Tibial nerve (tissue), 4 donors: ENCODE results near the gene NFS1. TPM values are rescaled to one million over a fixed set of nuclear protein-coding genes. Genes with fewer than 3 reads are reported as not detected.
"Not testable (repeated sequence)": the region's sequence is repeated elsewhere in the genome, so short reads cannot be mapped to it uniquely, and the experiment has no call there.

Experiments
- DNase-seq, 2 donors: peaks; one replicate each; pipeline ENCODE4 v3.0.0-alpha.2; 2019; ENCODE audit warnings: low spot score in 2 of 2
- H3K27ac ChIP-seq, 4 donors: fragments of 200-600 bp; sonication (generic) in 3 of 4; one replicate each; pipeline ENCODE4 v1.5.1; 2017 to 2019; ENCODE audit warnings: mild to moderate bottlenecking in 1 of 4
- H3K27me3 ChIP-seq, 2 donors: fragments of 200-600 bp; sonication (generic) in 1 of 2; one replicate each; pipeline versions ENCODE4 v1.5.1 to v1.6.0; 2017 to 2019
- H3K36me3 ChIP-seq, 3 donors: fragments of 200-600 bp; sonication (generic); one replicate each; pipeline ENCODE4 v1.5.1; 2018 to 2019
- H3K4me1 ChIP-seq, 4 donors: fragments of 200-600 bp; sonication (generic) in 3 of 4; one replicate each; pipeline ENCODE4 v1.5.1; 2017 to 2019
- H3K4me3 ChIP-seq, 4 donors: fragments of 200-600 bp; sonication (generic) in 3 of 4; one replicate each; pipeline ENCODE4 v1.5.1; 2017 to 2019; ENCODE audit warnings: mild to moderate bottlenecking in 1 of 4, moderate library complexity in 1 of 4
- H3K9me3 ChIP-seq, 4 donors: fragments of 200-600 bp; sonication (generic) in 3 of 4; one replicate each; pipeline ENCODE4 v1.5.1; 2017 to 2019
- EP300 ChIP-seq, 2 donors: sonication (generic); formaldehyde crosslinking; IDR thresholded peaks; one replicate each; pipeline ENCODE4 v1.6.1; 2017; ENCODE audit warnings: antibody characterized with exemption in 2 of 2, mild to moderate bottlenecking in 1 of 2
- POLR2A ChIP-seq, 2 donors: fragments of 450-650 bp; IDR thresholded peaks; one replicate each; pipeline ENCODE4 v1.6.1; 2017; ENCODE audit warnings: antibody characterized with exemption in 2 of 2, mild to moderate bottlenecking in 2 of 2, moderate library complexity in 2 of 2
- WGBS, 2 donors: methylation state at CpG; one replicate each; pipeline ENCODE4 v1.1.5; 2018; 5-methylcytosine and 5-hydroxymethylcytosine counted together
- total RNA-seq, 4 donors: library from RNA; depleted of rRNA; stranded (reverse); fragments of >200 nt; gene quantifications; one replicate each; pipeline ENCODE4 v1.1.0, GENCODE V29; 2016
- TF ChIP-seq, protein P1 (sequence below), 5 experiments: fragments of 200-600 bp in 3 of 5; fragments of 450-650 bp in 2 of 5; sonication (generic) in 3 of 5; IDR thresholded peaks; one replicate each; pipeline ENCODE4 v1.5.1; 2016 to 2019; ENCODE audit warnings: antibody characterized with exemption in 5 of 5, mild to moderate bottlenecking in 3 of 5, moderate library complexity in 2 of 5

Gene NFS1
- 10 to 100 TPM; 17.7 to 64.1 (median 34.5) TPM for total RNA-seq

DNA sequence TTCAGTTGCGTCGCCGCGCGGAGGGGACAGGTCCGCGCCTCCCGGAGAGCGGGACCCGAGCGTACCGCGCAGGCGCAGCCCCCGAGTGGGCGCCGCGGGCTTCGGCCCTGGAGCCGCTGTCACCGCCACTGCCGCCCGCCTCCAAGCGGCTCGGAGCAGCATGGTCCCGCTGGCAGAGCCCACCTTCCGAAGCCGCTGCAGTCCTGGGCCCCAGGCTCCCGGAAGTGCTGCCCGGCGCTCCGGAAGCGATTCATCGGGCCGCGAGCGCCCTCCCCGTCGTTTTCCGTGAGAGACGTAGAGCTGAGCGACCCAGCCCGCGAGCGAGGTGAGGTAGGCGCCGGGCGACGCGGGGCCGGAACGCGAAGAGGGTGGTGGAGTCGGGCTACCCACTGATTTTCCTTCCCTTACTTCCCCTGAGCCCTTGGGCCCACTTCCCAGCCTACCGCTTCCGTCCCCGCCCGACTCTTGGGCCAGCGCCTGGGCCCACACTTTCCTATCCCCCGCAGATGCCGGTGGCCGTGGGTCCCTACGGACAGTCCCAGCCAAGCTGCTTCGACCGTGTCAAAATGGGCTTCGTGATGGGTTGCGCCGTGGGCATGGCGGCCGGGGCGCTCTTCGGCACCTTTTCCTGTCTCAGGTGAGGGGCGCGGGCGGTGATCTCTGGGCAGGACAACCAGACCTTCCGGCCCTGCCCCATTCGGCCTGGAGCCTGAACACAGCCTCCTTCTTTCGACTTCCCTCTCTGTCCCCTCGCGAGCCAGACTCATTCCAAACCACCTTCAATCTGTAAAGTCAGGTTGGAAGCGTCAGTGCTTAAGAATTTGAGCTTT, at the start of gene NFS1, which contains the start of gene ROMO1:
Gene NFS1, minus strand, starts transcription at position 226 of the 830 bp plus-strand sequence. Its CDS starts 64 bp downstream, at position 162.
Gene ROMO1, plus strand, starts transcription at position 279 of the 830 bp plus-strand sequence. Its CDS starts 228 bp downstream, at position 507.
- peak; percentile 71 to 76 for DNase-seq
- Histone ChIP-seq H3K4me3 (peak within 1 kb of the TSS; percentile 61 to 91 (median 86)), H3K27ac (peak within 1 kb of the TSS; percentile 68 to 96 (median 91)), H3K36me3 (peaks cover 0 to 54% (median 0%) of the 10 kb centered on the region in 3 donors), H3K9me3 (no peaks in the 10 kb centered on the region), H3K4me1 (peaks cover 0 to 42% (median 17%) of the 10 kb centered on the region in 4 donors), H3K27me3 (no peaks in the 10 kb centered on the region)
- TF ChIP-seq POLR2A (IDR thresholded peaks at IDR 0.05) (peak; percentile 12 to 72), EP300 (IDR thresholded peaks at IDR 0.05) (peak; percentile 60 to 88)
- TF ChIP-seq, protein P1, sequence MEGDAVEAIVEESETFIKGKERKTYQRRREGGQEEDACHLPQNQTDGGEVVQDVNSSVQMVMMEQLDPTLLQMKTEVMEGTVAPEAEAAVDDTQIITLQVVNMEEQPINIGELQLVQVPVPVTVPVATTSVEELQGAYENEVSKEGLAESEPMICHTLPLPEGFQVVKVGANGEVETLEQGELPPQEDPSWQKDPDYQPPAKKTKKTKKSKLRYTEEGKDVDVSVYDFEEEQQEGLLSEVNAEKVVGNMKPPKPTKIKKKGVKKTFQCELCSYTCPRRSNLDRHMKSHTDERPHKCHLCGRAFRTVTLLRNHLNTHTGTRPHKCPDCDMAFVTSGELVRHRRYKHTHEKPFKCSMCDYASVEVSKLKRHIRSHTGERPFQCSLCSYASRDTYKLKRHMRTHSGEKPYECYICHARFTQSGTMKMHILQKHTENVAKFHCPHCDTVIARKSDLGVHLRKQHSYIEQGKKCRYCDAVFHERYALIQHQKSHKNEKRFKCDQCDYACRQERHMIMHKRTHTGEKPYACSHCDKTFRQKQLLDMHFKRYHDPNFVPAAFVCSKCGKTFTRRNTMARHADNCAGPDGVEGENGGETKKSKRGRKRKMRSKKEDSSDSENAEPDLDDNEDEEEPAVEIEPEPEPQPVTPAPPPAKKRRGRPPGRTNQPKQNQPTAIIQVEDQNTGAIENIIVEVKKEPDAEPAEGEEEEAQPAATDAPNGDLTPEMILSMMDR (IDR thresholded peaks at IDR 0.05), result peak in 2 of 5 experiments; percentile 46 to 53
- 0% methylated on average over 53 to 69 of the region's 81 CpGs for WGBS, 2 donors

DNA sequence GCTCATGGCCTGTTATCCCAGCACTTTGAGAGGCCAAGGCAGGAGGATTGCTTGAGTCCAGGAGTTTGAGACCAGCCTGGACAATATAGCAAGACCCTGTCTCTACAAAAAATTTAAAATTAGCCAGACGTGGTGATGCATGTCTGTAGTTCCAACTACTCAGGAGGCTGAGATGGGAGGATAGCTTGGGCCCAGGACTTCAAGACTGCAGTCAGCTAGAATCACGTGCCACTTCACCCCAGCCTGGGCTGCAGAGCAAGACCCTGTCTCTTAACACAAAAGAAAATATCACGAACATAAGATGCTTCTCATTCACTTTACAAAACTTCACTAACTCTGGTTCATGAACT, 45.3 kb upstream of the NFS1 start:
- not testable (repeated sequence) for H3K27me3 ChIP-seq, H3K9me3 ChIP-seq, H3K4me3 ChIP-seq, H3K36me3 ChIP-seq, DNase-seq
- peak overlapping the region in 3 of 4 donors; percentile 97 to 99 (median 99) for H3K27ac ChIP-seq
- peaks cover 5 to 23% (median 18%) of the 10 kb centered on the region in 4 donors for H3K4me1 ChIP-seq
- WGBS, 2 donors, result 89 to 92% methylated on average over 3 of the region's 3 CpGs

GRCh38 chr20:35743693-35744491, 44.7 kb upstream of the NFS1 start:
- Histone ChIP-seq H3K27me3 (no peaks in the 10 kb centered on the region), H3K36me3 (peaks cover 0 to 14% (median under 1%) of the 10 kb centered on the region in 3 donors), H3K27ac (peak overlapping the region; percentile 97 to 99 (median 98)), H3K4me3 (peak overlapping the region in 2 of 4 donors; percentile 7 to 64), H3K9me3 (no peaks in the 10 kb centered on the region), H3K4me1 (peaks cover 6 to 29% (median 24%) of the 10 kb centered on the region in 4 donors)
- TF ChIP-seq, protein P1 (IDR thresholded peaks at IDR 0.05), result no peak
- TF ChIP-seq POLR2A (IDR thresholded peaks at IDR 0.05) (no peak), EP300 (IDR thresholded peaks at IDR 0.05) (no peak)
- WGBS, 2 donors, result 66 to 70% methylated on average over 15 of the region's 15 CpGs
- DNase-seq, result no peak

GRCh38 chr20:35742741-35743523, 43.8 kb upstream of the NFS1 start:
- TF ChIP-seq EP300 (IDR thresholded peaks at IDR 0.05) (no peak), POLR2A (IDR thresholded peaks at IDR 0.05) (no peak)
- TF ChIP-seq, protein P1 (IDR thresholded peaks at IDR 0.05), result no peak
- no peaks in the 10 kb centered on the region for H3K27me3 ChIP-seq
- peaks cover 0 to 23% (median 4%) of the 10 kb centered on the region in 3 donors for H3K36me3 ChIP-seq
- H3K4me1 ChIP-seq, result peaks cover 6 to 38% (median 31%) of the 10 kb centered on the region in 4 donors
- WGBS, 2 donors, result 2% methylated on average over 8 of the region's 8 CpGs
- H3K27ac ChIP-seq, result peak overlapping the region; percentile 97 to 99 (median 98)
- H3K9me3 ChIP-seq, result no peaks in the 10 kb centered on the region
- H3K4me3 ChIP-seq, result peak overlapping the region; percentile 42 to 66 (median 62)
- DNase-seq, result peak in 1 of 2 donors; percentile 16
